Trophoblast cell (in vitro differentiated cells and primary cell): Measurements from ENCODE around the gene F11R.
"Not testable (repeated sequence)": the region's sequence is repeated elsewhere in the genome, so short reads cannot be mapped to it uniquely, and the experiment has no call there.

ENCODE experiments used
- DNase-seq, 2 donors: peaks; one replicate each; pipeline ENCODE4 v3.0.0-alpha.2; 2016
- H2AFZ ChIP-seq: 2 replicates; pipeline ENCODE4 v1.6.1; 2013; ENCODE audit warnings: low read length, moderate library complexity, mild to moderate bottlenecking; ENCODE audit not compliant: insufficient read depth, poor library complexity
- H2AK5ac ChIP-seq: 2 replicates; pipeline ENCODE4 v1.6.1; 2013; ENCODE audit warnings: mild to moderate bottlenecking, low read length
- H2BK120ac ChIP-seq: 2 replicates; pipeline ENCODE4 v1.6.1; 2013; ENCODE audit warnings: low read length, mild to moderate bottlenecking, moderate library complexity; ENCODE audit not compliant: insufficient read depth, poor library complexity
- H2BK12ac ChIP-seq: 2 replicates; pipeline ENCODE4 v1.6.1; 2013; ENCODE audit warnings: mild to moderate bottlenecking, low read length, moderate library complexity
- H2BK5ac ChIP-seq: 2 replicates; pipeline ENCODE4 v1.6.1; 2013; ENCODE audit warnings: low read length, low read depth, moderate library complexity, mild to moderate bottlenecking; ENCODE audit not compliant: poor library complexity
- H3K14ac ChIP-seq: 2 replicates; pipeline ENCODE4 v1.6.1; 2013; ENCODE audit warnings: mild to moderate bottlenecking, low read length
- H3K18ac ChIP-seq: 2 replicates; pipeline ENCODE4 v1.6.1; 2013; ENCODE audit warnings: mild to moderate bottlenecking, low read length
- H3K23ac ChIP-seq: 2 replicates; pipeline ENCODE4 v1.6.1; 2013; ENCODE audit warnings: low read length
- H3K27ac ChIP-seq: 2 replicates; pipeline ENCODE4 v1.5.1; 2013; ENCODE audit warnings: low read depth, mild to moderate bottlenecking, inconsistent platforms, low read length, moderate library complexity
- H3K27me3 ChIP-seq: 2 replicates; pipeline ENCODE4 v1.6.1; 2013; ENCODE audit warnings: inconsistent platforms, mild to moderate bottlenecking, low read length, moderate library complexity; ENCODE audit not compliant: insufficient read depth
- H3K36me3 ChIP-seq, 2 experiments: 1 replicate in 1 of 2; 2 replicates in 1 of 2; pipeline ENCODE4 v1.6.1; 2013; ENCODE audit warnings: low read length in 2 of 2, mild to moderate bottlenecking in 2 of 2, moderate library complexity in 1 of 2; ENCODE audit not compliant: insufficient read depth in 2 of 2, control insufficient read depth in 1 of 2
- H3K4ac ChIP-seq: 2 replicates; pipeline ENCODE4 v1.6.1; 2013; ENCODE audit warnings: low read depth, mild to moderate bottlenecking, low read length, moderate library complexity
- H3K4me1 ChIP-seq, 2 experiments: 1 replicate in 1 of 2; 2 replicates in 1 of 2; pipeline ENCODE4 v1.6.1; 2013; ENCODE audit warnings: low read length in 2 of 2, mild to moderate bottlenecking in 2 of 2, moderate library complexity in 1 of 2; ENCODE audit not compliant: insufficient read depth in 2 of 2, control insufficient read depth in 1 of 2
- H3K4me2 ChIP-seq: 2 replicates; pipeline ENCODE4 v1.6.1; 2013; ENCODE audit warnings: inconsistent platforms, mild to moderate bottlenecking, low read length, moderate library complexity
- H3K4me3 ChIP-seq: 2 replicates; pipeline ENCODE4 v1.5.1; 2013; ENCODE audit warnings: mild to moderate bottlenecking, low read depth, low read length, inconsistent platforms
- H3K79me1 ChIP-seq: one replicate; pipeline ENCODE4 v1.6.1; 2013; ENCODE audit warnings: low read length
- H3K79me2 ChIP-seq: 2 replicates; pipeline ENCODE4 v1.6.1; 2013; ENCODE audit warnings: low read length, mild to moderate bottlenecking; ENCODE audit not compliant: control insufficient read depth, insufficient read depth, poor library complexity
- H3K9ac ChIP-seq: 2 replicates; pipeline ENCODE4 v1.6.1; 2013; ENCODE audit warnings: mild to moderate bottlenecking, low read length
- H3K9me3 ChIP-seq: 2 replicates; pipeline ENCODE4 v1.6.1; 2013; ENCODE audit warnings: low read depth, mild to moderate bottlenecking, control low read depth, inconsistent platforms, low read length; ENCODE audit not compliant: insufficient read depth
- H4K12ac ChIP-seq: 2 replicates; pipeline ENCODE4 v1.6.1; 2013; ENCODE audit warnings: low read depth, mild to moderate bottlenecking, low read length, moderate library complexity
- H4K8ac ChIP-seq: 2 replicates; pipeline ENCODE4 v1.6.1; 2013; ENCODE audit warnings: low read depth, mild to moderate bottlenecking, low read length, moderate library complexity
- H4K91ac ChIP-seq: one replicate; pipeline ENCODE4 v1.6.1; 2013; ENCODE audit warnings: low read depth, mild to moderate bottlenecking, low read length, moderate library complexity
- WGBS: extraction: QIAGEN DNeasy Blood & Tissue Kit; methylation state at CpG from one replicate; pipeline ENCODE4 v1.1.7; 2013; ENCODE audit warnings: missing lambda C conversion rate; ENCODE audit not compliant: insufficient read length, insufficient coverage; ENCODE audit errors: extremely low coverage; 5-methylcytosine and 5-hydroxymethylcytosine counted together

Gene F11R

DNA sequence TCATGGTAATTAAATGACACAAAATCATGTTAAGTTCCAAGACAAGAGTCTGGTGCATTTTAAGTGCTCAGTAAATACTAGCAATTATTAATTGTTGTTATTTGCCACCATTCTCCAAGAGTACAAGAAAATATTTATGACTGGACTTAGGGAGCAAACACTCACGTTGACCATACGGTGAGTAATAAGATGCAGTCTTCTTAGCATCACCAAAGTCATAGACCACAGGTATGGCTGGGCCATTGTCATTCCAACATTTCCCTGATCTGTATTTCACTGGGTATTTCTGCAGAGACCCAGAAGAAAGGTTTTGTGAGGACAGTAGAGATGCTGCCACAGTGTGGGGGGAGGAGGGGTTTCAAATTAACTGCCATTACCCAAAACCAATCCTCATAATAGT, 71.1 kb downstream of the F11R start:
- peak overlapping the region; percentile 28 for H3K27ac ChIP-seq
- DNase-seq: no peak
- peak overlapping the region; percentile 92 for H2BK120ac ChIP-seq
- H4K8ac ChIP-seq: peak overlapping the region; percentile 54
- peaks cover 4% of the 10 kb centered on the region for H3K79me2 ChIP-seq
- peak overlapping the region; percentile 70 for H2BK12ac ChIP-seq
- H3K18ac ChIP-seq: peak overlapping the region; percentile 36
- WGBS: no CpG with 5 or more reads among the region's 2 CpGs
- H3K9me3 ChIP-seq: peaks cover 5% of the 10 kb centered on the region
- no peak overlapping the region for H2AFZ ChIP-seq
- H2BK5ac ChIP-seq: peak overlapping the region; percentile 67
- no peaks in the 10 kb centered on the region for H3K36me3 ChIP-seq
- H3K27me3 ChIP-seq: no peaks in the 10 kb centered on the region
- peak overlapping the region; percentile 81 for H2AK5ac ChIP-seq
- H3K14ac ChIP-seq: peak overlapping the region; percentile 83
- H3K23ac ChIP-seq: no peak overlapping the region
- H3K4ac ChIP-seq: peak overlapping the region; percentile 30
- H3K4me3 ChIP-seq: no peak overlapping the region
- H3K79me1 ChIP-seq: peaks cover 27% of the 10 kb centered on the region
- peak overlapping the region; percentile 93 for H4K91ac ChIP-seq
- no peak overlapping the region for H3K4me2 ChIP-seq
- H4K12ac ChIP-seq: no peak overlapping the region
- peaks cover 23 to 28% of the 10 kb centered on the region in 2 experiments for H3K4me1 ChIP-seq
- H3K9ac ChIP-seq: no peak overlapping the region

GRCh38 chr1:160949216-160949880, 71.6 kb downstream of the F11R start:
- H3K23ac ChIP-seq, H3K9me3 ChIP-seq, H3K4me3 ChIP-seq, H3K4ac ChIP-seq, H3K36me3 ChIP-seq, H4K8ac ChIP-seq, H4K12ac ChIP-seq, H3K27me3 ChIP-seq, H3K79me2 ChIP-seq, H2AFZ ChIP-seq, H2AK5ac ChIP-seq, H2BK12ac ChIP-seq, H4K91ac ChIP-seq, H2BK5ac ChIP-seq, H3K14ac ChIP-seq, H3K18ac ChIP-seq, H3K4me2 ChIP-seq, H3K9ac ChIP-seq: not testable (repeated sequence)
- Histone ChIP-seq H2BK120ac (peak overlapping the region; percentile 24), H3K79me1 (peaks cover 29% of the 10 kb centered on the region), H3K4me1 (peaks cover 23 to 28% of the 10 kb centered on the region in 2 experiments), H3K27ac (peak overlapping the region; percentile 84)
- DNase-seq: peak in 1 of 2 donors; percentile 24
- no CpG with 5 or more reads among the region's 7 CpGs for WGBS

GRCh38 chr1:160947174-160947759, 73.7 kb downstream of the F11R start:
- not testable (repeated sequence) for H3K4ac ChIP-seq
- WGBS: no CpG with 5 or more reads among the region's 7 CpGs
- H3K4me1 ChIP-seq: peaks cover 20 to 25% of the 10 kb centered on the region in 2 experiments

GRCh38 chr1:160945881-160946280, 75.1 kb downstream of the F11R start:
- peaks cover 19 to 23% of the 10 kb centered on the region in 2 experiments for H3K4me1 ChIP-seq
- not testable (repeated sequence) for H3K27me3 ChIP-seq, H3K4ac ChIP-seq, H3K4me3 ChIP-seq, H3K27ac ChIP-seq, H3K4me2 ChIP-seq, H3K14ac ChIP-seq, H3K36me3 ChIP-seq, DNase-seq, H3K9me3 ChIP-seq, H2AFZ ChIP-seq, H4K12ac ChIP-seq, H2BK5ac ChIP-seq, H2AK5ac ChIP-seq, H2BK120ac ChIP-seq, H2BK12ac ChIP-seq, H3K9ac ChIP-seq, H3K79me2 ChIP-seq, H4K8ac ChIP-seq, H3K23ac ChIP-seq, H3K18ac ChIP-seq, H4K91ac ChIP-seq
- no CpG with 5 or more reads among the region's 6 CpGs for WGBS
- peaks cover 22% of the 10 kb centered on the region for H3K79me1 ChIP-seq

More at GRCh38 chr1:160947174-160947759, 73.7 kb downstream of the F11R start:
- not testable (repeated sequence) for H4K91ac ChIP-seq, H3K4me3 ChIP-seq, H3K79me2 ChIP-seq, H4K12ac ChIP-seq, H2AK5ac ChIP-seq, DNase-seq, H2BK12ac ChIP-seq, H3K27me3 ChIP-seq, H2AFZ ChIP-seq, H3K9me3 ChIP-seq, H2BK120ac ChIP-seq, H3K9ac ChIP-seq, H3K23ac ChIP-seq, H3K18ac ChIP-seq, H3K14ac ChIP-seq, H3K36me3 ChIP-seq, H3K4me2 ChIP-seq, H4K8ac ChIP-seq
- peaks cover 25% of the 10 kb centered on the region for H3K79me1 ChIP-seq
- peak overlapping the region; percentile 3 for H2BK5ac ChIP-seq
- peak overlapping the region; percentile 56 for H3K27ac ChIP-seq
